Measurements from ENCODE around the gene FRMD3.
A peak's percentile ranks its signal among the peaks of the same experiment; 100 is the strongest.

FRMD3 gene

DNA sequence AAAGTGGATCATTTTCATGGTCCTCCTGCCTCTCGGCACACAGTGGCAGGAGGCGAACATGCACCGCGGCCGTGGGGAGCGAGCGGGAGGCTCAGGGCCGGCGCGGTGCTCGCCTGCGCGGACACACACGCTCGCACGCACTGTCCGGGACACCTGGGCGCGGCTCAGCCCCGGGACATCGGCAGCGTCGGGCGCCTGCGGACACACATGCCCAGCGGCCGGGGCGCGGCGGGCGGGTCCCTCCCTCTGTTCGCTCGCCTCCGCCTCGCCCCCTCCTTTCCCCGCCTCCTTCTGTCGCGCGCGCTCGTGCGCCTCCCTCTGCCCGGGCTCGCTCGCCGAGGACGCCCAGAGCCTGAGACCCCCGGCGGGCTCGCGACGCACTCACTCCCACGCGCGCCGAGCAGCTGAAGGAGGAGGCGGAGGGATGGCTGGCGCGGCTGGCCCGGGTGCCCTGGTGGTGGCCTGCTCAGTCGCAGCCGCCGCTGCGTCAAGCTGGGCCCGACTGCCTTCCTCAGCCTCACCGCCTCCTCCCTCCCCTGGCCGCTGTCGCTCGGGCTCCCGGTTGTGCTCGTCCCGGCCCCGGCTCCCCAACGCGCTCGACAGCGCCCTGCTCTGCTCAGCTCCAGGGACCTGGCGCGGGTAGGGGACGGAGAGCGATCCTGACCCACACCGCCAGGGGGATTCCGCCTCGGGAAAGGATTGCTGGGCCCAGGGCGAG, at the start of gene FRMD3:
Gene FRMD3, minus strand, starts transcription at position 230 of the 718 bp plus-strand sequence. Its CDS starts 170 bp downstream, at position 60.
- DNase-seq (ENCODE audit: low read depth in 2 of 2), result no peak

DNA sequence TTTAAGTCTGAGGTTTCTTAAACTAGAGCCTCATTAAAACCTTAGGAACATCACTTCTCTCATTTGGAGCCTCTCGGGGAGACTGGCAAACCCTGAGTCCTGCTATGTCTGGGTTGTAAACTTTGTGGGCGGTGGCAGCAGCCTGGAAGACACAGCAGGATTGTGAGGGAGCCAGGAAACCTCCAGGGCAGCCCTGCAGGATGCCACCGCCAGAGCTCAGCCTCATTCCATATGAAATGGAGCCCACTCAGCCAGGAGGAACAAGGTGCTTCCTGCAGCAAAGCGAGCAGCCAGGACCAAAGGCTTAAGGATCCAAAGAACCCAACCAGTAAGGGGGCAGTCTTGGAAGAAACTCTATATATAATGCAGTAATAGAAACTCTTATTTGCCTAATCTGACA, 46.8 kb upstream of the FRMD3 start:
- no peak for DNase-seq (ENCODE audit: low read depth in 2 of 2)

- DNase-seq (ENCODE audit: low read depth in 2 of 2), result peak in 1 of 2 donors; percentile 6
These were observed 45.2 kb upstream of the FRMD3 start for GRCh38 chr9:83583151-83584014.

- no peak for DNase-seq (ENCODE audit: low read depth in 2 of 2)
These were observed 43.8 kb upstream of the FRMD3 start for GRCh38 chr9:83582029-83582428.

- DNase-seq (ENCODE audit: low read depth in 2 of 2), result no peak
These were observed 36.3 kb upstream of the FRMD3 start for GRCh38 chr9:83574482-83574881.

GRCh38 chr9:83572524-83572923, 34.3 kb upstream of the FRMD3 start:
- DNase-seq (ENCODE audit: low read depth in 2 of 2), result no peak

DNA sequence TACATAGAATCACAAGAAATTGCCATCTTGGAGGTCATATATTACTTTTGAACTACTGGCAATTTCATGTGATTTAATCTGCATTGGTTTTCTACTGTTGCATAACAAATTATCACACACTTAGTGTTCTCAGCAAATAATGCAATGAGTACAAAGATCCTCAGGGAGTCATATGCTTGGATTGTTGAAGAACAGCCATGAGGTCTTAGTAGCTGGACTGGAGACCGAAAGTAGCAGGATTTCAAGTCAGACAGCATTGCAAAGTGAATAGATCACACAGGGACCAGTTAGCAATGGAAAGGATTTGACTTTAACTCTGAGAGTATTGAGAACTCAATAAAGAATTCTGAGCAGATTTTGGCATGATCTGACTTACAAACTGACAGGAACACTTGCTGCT, 32.2 kb upstream of the FRMD3 start:
- no peak for DNase-seq (ENCODE audit: low read depth in 2 of 2)

DNA sequence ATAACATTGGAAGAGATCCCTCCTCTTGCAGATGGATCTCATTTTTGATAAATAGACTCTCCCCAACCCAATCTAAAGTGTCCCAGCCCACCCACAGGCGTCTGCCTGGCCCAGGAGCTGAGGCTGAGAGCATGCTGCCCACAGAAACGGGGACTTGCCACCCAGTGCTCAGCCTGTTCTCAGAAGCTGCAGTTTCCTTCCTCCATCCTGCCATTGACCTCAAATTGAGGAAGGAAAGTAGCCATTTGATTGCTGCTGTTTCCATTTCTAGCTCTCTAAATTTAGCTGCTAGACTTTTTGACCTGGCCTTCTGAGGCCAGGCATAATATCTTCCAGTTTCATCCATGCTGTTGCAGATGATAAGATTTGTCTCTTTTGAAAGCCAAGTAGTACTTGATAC, 31.1 kb upstream of the FRMD3 start:
- no peak for DNase-seq (ENCODE audit: low read depth in 2 of 2)

DNA sequence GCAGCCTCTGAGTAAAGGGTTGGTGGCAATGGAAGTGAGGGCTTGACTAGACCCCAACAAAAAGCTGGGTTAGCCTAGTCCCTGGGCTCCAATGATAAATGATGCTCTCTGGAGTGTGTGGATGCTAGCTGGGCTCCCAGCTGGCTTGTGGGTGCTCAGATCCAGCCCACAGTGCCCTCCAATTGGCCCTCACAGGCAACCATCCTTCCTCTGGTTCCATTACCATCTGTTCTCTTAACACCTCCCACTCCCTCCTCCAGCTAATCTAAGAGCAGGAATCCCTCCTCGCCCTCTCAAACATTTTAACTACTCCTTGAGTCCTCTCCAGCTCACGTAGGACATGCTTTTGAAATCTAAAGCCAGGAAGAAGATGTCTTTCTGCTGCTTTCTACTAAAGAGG, 25.2 kb upstream of the FRMD3 start:
- no peak for DNase-seq (ENCODE audit: low read depth in 2 of 2)

DNA sequence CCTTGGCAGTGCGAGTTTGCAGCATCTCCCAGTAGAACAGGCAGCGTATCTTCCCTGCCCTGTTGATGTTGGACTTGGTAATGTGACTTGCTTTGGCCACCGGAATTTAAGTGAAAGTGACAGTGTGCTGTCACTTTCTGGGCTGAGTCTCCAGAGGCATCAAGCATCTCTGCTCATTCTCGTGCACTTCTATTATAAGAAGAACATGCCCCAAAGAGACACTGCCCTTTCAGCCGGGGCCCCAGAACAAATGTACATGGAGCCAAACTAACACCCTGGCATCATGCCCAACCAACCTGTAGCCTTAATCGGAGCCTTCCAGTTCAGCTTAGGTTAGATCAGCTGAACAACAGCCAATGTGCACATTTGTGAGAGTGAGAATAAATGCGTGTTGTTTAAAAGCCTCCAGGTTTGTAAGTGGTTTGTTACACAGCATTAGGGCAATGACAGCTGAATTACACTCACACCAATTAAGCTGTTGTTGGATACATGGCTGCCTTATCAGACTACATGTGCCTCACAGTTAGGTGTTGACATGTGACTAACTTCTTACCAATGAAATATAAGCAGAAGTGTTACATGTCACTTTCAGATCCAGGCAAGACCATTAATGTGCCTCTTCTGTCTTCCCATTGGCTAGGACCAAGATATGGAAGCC, 22.1 kb upstream of the FRMD3 start:
- no peak for DNase-seq (ENCODE audit: low read depth in 2 of 2)

DNA sequence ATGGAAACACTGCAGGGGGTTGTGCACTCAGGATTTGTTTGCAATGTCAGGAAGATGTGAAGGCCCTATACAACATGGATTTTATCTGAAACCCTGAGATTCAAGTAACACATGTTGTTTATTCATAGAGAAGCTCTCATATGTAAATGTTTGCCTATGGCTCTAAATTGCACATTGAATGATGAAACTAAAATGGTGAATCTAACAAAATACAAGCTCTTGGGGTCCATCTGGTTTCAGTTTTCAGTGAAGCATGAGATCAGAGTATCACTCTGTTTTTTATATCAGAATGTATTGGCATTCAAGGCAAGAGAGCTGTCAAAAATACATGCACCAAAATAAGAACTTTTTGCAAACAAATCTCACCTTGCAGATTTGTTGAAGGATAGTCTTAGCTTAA, 19.6 kb upstream of the FRMD3 start:
- no peak for DNase-seq (ENCODE audit: low read depth in 2 of 2)

- DNase-seq (ENCODE audit: low read depth in 2 of 2), result no peak
These were observed 19.1 kb upstream of the FRMD3 start for GRCh38 chr9:83557317-83557716.

- DNase-seq (ENCODE audit: low read depth in 2 of 2), result no peak
These were observed 16.1 kb upstream of the FRMD3 start for GRCh38 chr9:83554278-83554677.

DNA sequence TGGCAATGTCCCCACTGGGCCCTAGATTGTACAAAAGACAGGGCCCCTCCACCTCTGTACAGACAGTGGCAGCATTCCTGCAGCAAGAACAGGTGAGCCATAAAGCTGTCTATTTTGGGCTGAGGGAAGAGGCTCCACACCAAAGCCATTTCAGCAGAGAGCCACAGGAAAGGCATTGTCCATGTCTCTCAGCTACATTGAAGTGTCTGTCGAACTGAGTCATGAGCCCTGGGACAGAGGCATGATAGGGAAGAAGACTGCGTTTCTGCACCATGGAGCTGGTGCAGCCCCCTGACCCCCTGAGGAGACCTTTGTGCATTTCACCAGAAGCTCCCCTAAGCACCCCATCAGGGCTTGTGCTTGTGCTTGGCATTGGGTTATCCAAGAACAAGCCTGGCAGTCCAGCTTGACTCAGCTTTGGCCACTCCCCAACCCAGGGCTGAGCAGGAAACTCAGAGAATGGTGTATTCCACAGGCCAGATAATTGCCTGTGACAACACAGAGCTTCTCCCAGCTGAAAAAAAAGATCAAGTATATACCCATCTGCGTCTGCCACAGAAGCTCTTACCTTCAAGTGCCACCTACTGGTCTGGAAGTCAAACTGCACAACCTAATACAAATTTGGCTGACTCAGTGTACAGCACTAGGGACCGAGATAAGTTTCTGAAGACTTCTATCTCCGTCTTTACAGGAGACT, 5.9 kb upstream of the FRMD3 start:
- DNase-seq (ENCODE audit: low read depth in 2 of 2), result no peak

DNA sequence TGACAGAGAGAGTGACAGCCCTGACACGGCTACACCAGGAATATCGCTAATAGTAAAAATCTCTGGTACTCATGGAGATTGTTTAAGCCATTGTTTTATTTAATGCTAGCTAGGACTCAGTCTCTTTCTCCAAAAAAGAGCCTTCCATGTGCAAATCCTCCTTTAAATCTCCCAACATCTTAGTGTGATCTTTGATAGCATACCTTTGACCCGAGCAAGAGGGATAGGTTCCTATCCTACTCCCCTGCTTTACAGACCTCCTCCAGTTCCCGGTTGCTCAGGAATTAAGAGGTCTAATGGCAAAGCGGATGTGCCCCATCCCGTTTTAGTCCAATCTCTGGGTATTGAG, 663 bp upstream of the FRMD3 start:
- no peak for DNase-seq (ENCODE audit: low read depth in 2 of 2)

DNA sequence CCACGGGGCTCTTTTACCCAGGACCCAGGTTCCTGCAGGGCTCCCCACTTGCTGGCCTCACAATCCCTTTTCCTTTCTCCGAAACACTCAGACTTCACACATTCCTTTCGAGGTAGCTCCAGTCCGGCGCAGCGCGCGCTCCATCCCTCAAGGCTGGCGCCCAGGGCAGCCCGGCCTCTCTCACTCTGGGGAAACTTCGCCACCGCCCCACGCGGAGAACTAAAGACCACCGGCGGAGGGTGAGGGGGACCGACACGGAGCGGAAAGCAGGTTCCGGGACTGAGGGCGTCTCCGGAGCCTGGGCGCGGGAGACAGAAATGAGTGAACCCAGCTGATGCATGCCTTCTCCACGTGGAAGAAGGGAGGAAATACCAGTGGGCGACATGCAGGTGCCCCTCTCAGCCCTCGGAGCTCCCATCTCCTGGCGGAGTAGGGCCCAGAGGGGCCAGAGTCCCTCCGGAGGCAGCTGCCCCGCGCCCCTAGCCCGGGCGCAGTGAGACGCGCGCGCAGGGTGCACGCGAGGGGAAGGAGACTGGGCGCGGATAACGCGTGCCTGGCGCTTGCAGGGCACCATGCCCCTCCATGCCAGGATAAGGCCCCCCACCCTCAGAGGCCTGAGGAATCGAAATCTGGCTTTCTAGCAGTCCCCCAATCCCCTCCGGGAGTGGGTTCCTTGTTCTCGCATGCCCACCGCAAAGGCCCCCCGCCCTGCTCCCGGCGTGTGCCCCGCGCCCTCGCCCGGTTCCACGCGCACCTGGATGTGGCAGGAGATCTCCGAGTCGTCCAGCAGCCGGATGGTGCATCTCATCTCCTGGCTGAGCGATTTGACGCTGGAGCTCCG, 650 bp downstream of the FRMD3 start:
- no peak for DNase-seq (ENCODE audit: low read depth in 2 of 2)

GRCh38 chr9:83536332-83536731, 1.9 kb downstream of the FRMD3 start:
- DNase-seq (ENCODE audit: low read depth in 2 of 2), result no peak

DNA sequence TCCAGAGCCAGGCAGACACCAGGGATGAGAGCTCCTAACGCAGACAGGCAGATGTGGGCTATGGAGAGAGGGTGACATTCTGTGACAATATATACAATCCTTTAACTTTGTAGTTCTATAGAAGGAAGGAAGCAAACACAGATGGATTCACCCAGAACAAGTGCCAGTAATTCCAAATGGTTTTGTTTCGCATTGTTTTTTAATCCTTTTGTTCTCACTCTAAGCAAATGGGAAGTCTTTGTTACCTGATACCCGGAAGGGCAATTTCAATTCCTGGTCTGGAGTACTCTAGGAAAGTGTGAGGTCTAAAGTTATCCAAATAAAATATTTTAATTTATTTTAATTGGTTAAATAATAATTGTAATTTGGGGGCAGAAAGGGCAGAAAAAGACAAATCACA, 2.5 kb downstream of the FRMD3 start:
- no peak for DNase-seq (ENCODE audit: low read depth in 2 of 2)

DNA sequence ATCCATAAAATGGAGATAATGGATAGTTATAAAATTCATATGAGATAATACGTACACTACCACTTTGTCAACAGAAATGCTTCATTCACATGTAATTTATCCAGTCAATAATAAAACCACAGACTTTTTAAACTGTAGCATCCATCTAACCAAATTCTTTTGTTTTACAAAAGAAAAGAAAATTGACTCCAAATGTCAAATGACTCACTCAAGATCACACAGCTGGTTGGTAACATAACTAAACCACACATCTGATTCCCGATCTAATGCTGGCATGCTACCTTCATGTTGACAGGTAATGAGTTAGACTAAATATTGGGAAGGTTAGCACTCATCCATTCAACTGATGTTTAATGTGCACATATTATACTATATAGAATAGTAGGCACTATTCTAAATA, 4.9 kb downstream of the FRMD3 start:
- no peak for DNase-seq (ENCODE audit: low read depth in 2 of 2)

DNA sequence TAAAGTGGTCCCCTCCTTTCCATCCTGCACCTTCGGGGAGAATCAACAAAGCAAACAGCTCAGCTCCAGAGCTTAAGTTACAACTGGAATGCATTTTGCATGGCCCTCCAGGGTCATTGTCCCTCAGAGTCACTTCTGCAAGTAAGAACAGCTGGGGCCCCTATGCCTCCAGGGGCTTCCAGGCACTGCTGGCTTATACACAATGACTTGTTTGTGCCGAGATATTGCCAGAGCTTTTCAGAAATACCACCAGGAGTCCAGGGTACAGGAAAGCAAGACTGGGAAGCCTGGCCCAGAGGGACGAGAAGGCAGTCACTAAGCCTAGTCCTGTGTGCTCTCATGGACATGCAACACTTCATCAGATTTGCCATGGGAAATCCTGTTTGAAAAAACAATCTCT, 11.3 kb downstream of the FRMD3 start:
- no peak for DNase-seq (ENCODE audit: low read depth in 2 of 2)

- no peak for DNase-seq (ENCODE audit: low read depth in 2 of 2)
These were observed 12.0 kb downstream of the FRMD3 start for GRCh38 chr9:83526211-83526610.

Data from stimulated activated CD4-positive, alpha-beta T cell treated with anti-CD3 and anti-CD28 coated beads, Interleukin-1b, Interleukin-23, amount 100 ng/mL, for 1 hour (primary cell).